Neuronal stem cell (in vitro differentiated cells): ENCODE measurements around the gene SMARCD2.

ENCODE experiments used
- DNase-seq: peaks from one replicate; pipeline ENCODE4 v3.0.0-alpha.2; 2013; ENCODE audit warnings: low spot score
- H2AFZ ChIP-seq: one replicate; pipeline ENCODE4 v1.6.1; 2013; ENCODE audit warnings: mild to moderate bottlenecking, low read length, inconsistent platforms
- H2AK5ac ChIP-seq: 2 replicates; pipeline ENCODE4 v1.6.1; 2013; ENCODE audit warnings: low read depth, mild to moderate bottlenecking, inconsistent platforms, low read length, moderate library complexity, mixed read lengths
- H2BK120ac ChIP-seq: 2 replicates; pipeline ENCODE4 v1.6.1; 2013; ENCODE audit warnings: low read depth, mild to moderate bottlenecking, inconsistent platforms, low read length, moderate library complexity, mixed read lengths
- H2BK12ac ChIP-seq: one replicate; pipeline ENCODE4 v1.6.1; 2013; ENCODE audit warnings: low read length, inconsistent platforms
- H2BK15ac ChIP-seq: 2 replicates; pipeline ENCODE4 v1.6.1; 2013; ENCODE audit warnings: mild to moderate bottlenecking, low read length, inconsistent platforms, mixed read lengths
- H2BK5ac ChIP-seq: one replicate; pipeline ENCODE4 v1.6.1; 2013; ENCODE audit warnings: inconsistent platforms, mild to moderate bottlenecking, low read length, moderate library complexity
- H3K14ac ChIP-seq: one replicate; pipeline ENCODE4 v1.6.1; 2013; ENCODE audit warnings: low read length, inconsistent platforms
- H3K18ac ChIP-seq: 2 replicates; pipeline ENCODE4 v1.6.1; 2013; ENCODE audit warnings: low read length, inconsistent platforms
- H3K23ac ChIP-seq: 2 replicates; pipeline ENCODE4 v1.6.1; 2013; ENCODE audit warnings: low read depth, mild to moderate bottlenecking, mixed read lengths, low read length, inconsistent platforms; ENCODE audit not compliant: poor library complexity
- H3K27ac ChIP-seq: replicated peaks from 3 replicates; pipeline ENCODE4 v1.5.1; 2013; ENCODE audit warnings: low read length, inconsistent platforms
- H3K27me3 ChIP-seq, 3 experiments: 2 replicates each; pipeline ENCODE4 v1.6.1; 2013; ENCODE audit warnings: low read length in 3 of 3, mild to moderate bottlenecking in 2 of 3, inconsistent platforms in 1 of 3, low read depth in 1 of 3, mixed read lengths in 1 of 3, moderate library complexity in 1 of 3; ENCODE audit not compliant: control insufficient read depth in 3 of 3, insufficient read depth in 3 of 3
- H3K36me3 ChIP-seq, 2 donors: replicated peaks in 1 of 2; 2 replicates each; pipeline ENCODE4 v1.6.1; 2013; ENCODE audit warnings: low read length in 2 of 2; ENCODE audit not compliant: control insufficient read depth in 2 of 2, insufficient read depth in 2 of 2
- H3K4ac ChIP-seq: 2 replicates; pipeline ENCODE4 v1.6.1; 2013; ENCODE audit warnings: inconsistent platforms, mild to moderate bottlenecking, low read length, moderate library complexity
- H3K4me1 ChIP-seq, 2 donors: 1 replicate in 1 of 2; 2 replicates in 1 of 2; pipeline ENCODE4 v1.6.1; 2013; ENCODE audit warnings: low read length in 2 of 2, low read depth in 1 of 2; ENCODE audit not compliant: control insufficient read depth in 2 of 2, insufficient read depth in 1 of 2
- H3K4me2 ChIP-seq: one replicate; pipeline ENCODE4 v1.6.1; 2013; ENCODE audit warnings: mild to moderate bottlenecking, low read length, inconsistent platforms; ENCODE audit not compliant: insufficient read depth, poor library complexity, severe bottlenecking
- H3K4me3 ChIP-seq, 2 donors: 2 replicates each; pipeline ENCODE4 v1.5.1; 2013; ENCODE audit warnings: low read length in 2 of 2, mild to moderate bottlenecking in 2 of 2, inconsistent platforms in 1 of 2, moderate library complexity in 1 of 2
- H3K79me1 ChIP-seq: one replicate; pipeline ENCODE4 v1.6.1; 2013; ENCODE audit warnings: low read depth, mild to moderate bottlenecking, inconsistent platforms, low read length, moderate library complexity
- H3K9ac ChIP-seq: one replicate; pipeline ENCODE4 v1.6.1; 2013; ENCODE audit warnings: mild to moderate bottlenecking, low read depth, low read length, inconsistent platforms; ENCODE audit not compliant: poor library complexity
- H3K9me3 ChIP-seq, 2 donors: replicated peaks in 1 of 2; 2 replicates each; pipeline versions ENCODE3 to v1.6.1; 2013; ENCODE audit warnings: low read length in 2 of 2, mild to moderate bottlenecking in 2 of 2, inconsistent platforms in 1 of 2, low read depth in 1 of 2, mixed read lengths in 1 of 2, moderate library complexity in 1 of 2; ENCODE audit not compliant: control insufficient read depth in 2 of 2, insufficient read depth in 1 of 2
- H4K8ac ChIP-seq: one replicate; pipeline ENCODE4 v1.6.1; 2013; ENCODE audit warnings: low read depth, mild to moderate bottlenecking, inconsistent platforms, low read length, moderate library complexity
- H4K91ac ChIP-seq: one replicate; pipeline ENCODE4 v1.6.1; 2013; ENCODE audit warnings: low read length, low read depth, mild to moderate bottlenecking, inconsistent platforms; ENCODE audit not compliant: poor library complexity
- WGBS, 2 donors: extraction: QIAGEN DNeasy Blood & Tissue Kit; methylation state at CpG; one replicate each; pipeline ENCODE4 v1.1.7; 2013; ENCODE audit warnings: missing lambda C conversion rate in 2 of 2, mixed read lengths in 1 of 2; ENCODE audit not compliant: insufficient read length in 2 of 2, insufficient replicate concordance in 1 of 2; ENCODE audit errors: extremely low coverage in 2 of 2; 5-methylcytosine and 5-hydroxymethylcytosine counted together

The SMARCD2 gene

DNA sequence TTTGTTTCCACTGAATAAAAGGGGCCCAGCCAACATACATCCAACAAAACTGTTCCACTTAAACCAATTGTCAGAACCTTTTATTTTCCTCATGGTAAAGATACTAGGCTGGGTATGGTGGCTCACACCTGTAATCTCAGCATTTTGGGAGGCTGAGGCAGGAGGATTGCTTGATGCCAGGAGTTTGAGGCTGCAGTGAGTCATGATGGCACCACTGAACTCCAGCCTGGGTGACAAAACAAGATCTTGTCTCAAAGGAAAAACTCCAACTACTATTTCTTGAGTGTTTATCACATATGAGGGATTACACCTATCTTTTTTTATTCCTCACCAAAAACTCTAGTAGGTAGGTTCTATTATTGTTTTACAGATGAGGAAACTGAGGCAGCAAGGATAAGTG, 19.9 kb downstream of the SMARCD2 start:
- H3K27me3 ChIP-seq, result no peaks in the 10 kb centered on the region
- H3K4ac ChIP-seq, result no peak overlapping the region
- no peak overlapping the region for H3K4me2 ChIP-seq
- H3K36me3 ChIP-seq, result peaks cover 65 to 86% of the 10 kb centered on the region in 2 donors
- no peak overlapping the region for H2BK120ac ChIP-seq
- H3K79me1 ChIP-seq, result peaks cover 6% of the 10 kb centered on the region
- H3K23ac ChIP-seq, result no peak overlapping the region
- H2AK5ac ChIP-seq, result no peak overlapping the region
- H3K4me3 ChIP-seq, result no peak overlapping the region
- no peak for DNase-seq
- no peak overlapping the region for H3K9ac ChIP-seq
- H4K8ac ChIP-seq, result no peak overlapping the region
- H2AFZ ChIP-seq, result no peak overlapping the region
- H2BK5ac ChIP-seq, result no peak overlapping the region
- no peak overlapping the region for H2BK15ac ChIP-seq
- H3K14ac ChIP-seq, result no peak overlapping the region
- H3K18ac ChIP-seq, result no peak overlapping the region
- H3K4me1 ChIP-seq, result peaks cover 2 to 6% of the 10 kb centered on the region in 2 donors
- no peak overlapping the region for H3K27ac ChIP-seq
- no peak overlapping the region for H2BK12ac ChIP-seq
- H4K91ac ChIP-seq, result no peak overlapping the region
- no peaks in the 10 kb centered on the region for H3K9me3 ChIP-seq

GRCh38 chr17:63821804-63822203, 20.7 kb downstream of the SMARCD2 start:
- H3K27ac ChIP-seq, result no peak overlapping the region
- peak overlapping the region; percentile 25 for H3K23ac ChIP-seq
- H3K4me3 ChIP-seq, result no peak overlapping the region
- WGBS, 2 donors, result no CpG with 5 or more reads among the region's 6 CpGs
- no peak overlapping the region for H3K4ac ChIP-seq
- H3K36me3 ChIP-seq, result peaks cover 71 to 93% of the 10 kb centered on the region in 2 donors
- no peak for DNase-seq
- H2AFZ ChIP-seq, result no peak overlapping the region
- H3K4me1 ChIP-seq, result peaks cover 2 to 6% of the 10 kb centered on the region in 2 donors
- no peak overlapping the region for H4K91ac ChIP-seq
- no peak overlapping the region for H3K18ac ChIP-seq
- no peaks in the 10 kb centered on the region for H3K27me3 ChIP-seq
- no peak overlapping the region for H2BK5ac ChIP-seq
- H2BK120ac ChIP-seq, result no peak overlapping the region
- no peak overlapping the region for H3K9ac ChIP-seq
- H2BK12ac ChIP-seq, result no peak overlapping the region
- no peaks in the 10 kb centered on the region for H3K9me3 ChIP-seq
- H3K79me1 ChIP-seq, result peaks cover 6% of the 10 kb centered on the region
- no peak overlapping the region for H3K14ac ChIP-seq
- H4K8ac ChIP-seq, result no peak overlapping the region
- H2BK15ac ChIP-seq, result no peak overlapping the region
- no peak overlapping the region for H2AK5ac ChIP-seq
- H3K4me2 ChIP-seq, result no peak overlapping the region

- Histone ChIP-seq H3K9me3 (no peaks in the 10 kb centered on the region), H4K8ac (no peak overlapping the region), H2AK5ac (no peak overlapping the region), H3K14ac (no peak overlapping the region), H2BK120ac (no peak overlapping the region), H3K79me1 (peaks cover 3% of the 10 kb centered on the region), H3K27me3 (no peaks in the 10 kb centered on the region), H3K4me3 (no peak overlapping the region), H2BK5ac (no peak overlapping the region), H3K9ac (no peak overlapping the region), H3K4me2 (no peak overlapping the region), H3K36me3 (peaks cover 72 to 100% of the 10 kb centered on the region in 2 donors), H3K18ac (no peak overlapping the region), H2BK12ac (no peak overlapping the region), H3K27ac (no peak overlapping the region), H3K23ac (no peak overlapping the region), H3K4ac (no peak overlapping the region), H2AFZ (no peak overlapping the region), H3K4me1 (peaks cover 2 to 3% of the 10 kb centered on the region in 2 donors), H2BK15ac (no peak overlapping the region), H4K91ac (no peak overlapping the region)
- no CpG with 5 or more reads among the region's 10 CpGs for WGBS, 2 donors
- no peak for DNase-seq
These were observed 21.4 kb downstream of the SMARCD2 start for GRCh38 chr17:63820963-63821561.

DNA sequence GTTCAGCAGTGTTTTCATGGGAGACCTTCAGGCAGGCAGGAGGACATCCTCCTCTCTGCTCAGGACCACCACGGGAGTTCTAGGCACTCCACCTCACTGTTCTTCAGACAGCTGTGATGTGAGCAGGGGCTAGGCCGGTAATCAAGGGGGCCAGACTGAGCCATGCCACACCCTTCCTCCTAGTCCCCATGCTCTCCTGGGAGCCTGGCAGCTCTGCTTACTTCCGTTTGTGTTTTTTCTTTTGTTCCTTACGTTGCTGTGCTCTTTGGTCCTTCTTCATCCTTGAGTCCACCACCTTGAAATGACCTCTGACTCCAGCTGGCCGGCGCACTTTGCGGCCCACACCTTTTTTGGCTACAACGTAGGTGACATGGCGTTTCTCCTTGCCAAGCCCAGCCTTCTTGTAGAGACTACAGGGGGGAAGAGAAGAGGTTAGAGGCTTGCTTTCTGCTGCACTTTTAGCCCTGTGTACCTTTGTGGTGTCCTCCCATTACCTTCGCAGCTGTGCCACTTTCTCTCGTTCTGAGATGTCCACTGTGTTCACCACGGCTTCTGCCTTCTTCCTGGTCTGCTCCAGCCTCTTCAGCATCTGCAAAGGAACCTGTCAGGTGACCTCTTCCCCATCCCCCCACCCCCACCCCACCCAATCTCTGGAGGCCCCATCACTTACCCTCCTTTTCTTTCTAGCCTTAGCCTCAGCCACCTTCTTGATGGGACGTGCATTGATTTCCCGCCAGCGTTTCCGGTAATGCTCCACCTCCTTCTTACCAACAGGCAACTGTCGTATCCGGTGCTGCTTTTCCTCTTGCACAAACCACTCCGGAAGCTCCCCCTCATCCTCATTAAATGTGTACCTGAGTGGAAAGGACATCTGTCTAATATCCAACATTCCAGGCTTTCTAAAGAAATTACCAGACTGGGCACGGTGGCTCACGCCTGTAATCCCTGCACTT, 22.6 kb downstream of the SMARCD2 start:
- Histone ChIP-seq H3K14ac (no peak overlapping the region), H3K27ac (no peak overlapping the region), H3K4me1 (no peaks in the 10 kb centered on the region), H2BK15ac (no peak overlapping the region), H2BK120ac (no peak overlapping the region), H3K9ac (no peak overlapping the region), H3K23ac (no peak overlapping the region), H3K4me2 (no peak overlapping the region), H2AFZ (no peak overlapping the region), H3K4ac (no peak overlapping the region), H3K27me3 (no peaks in the 10 kb centered on the region), H4K91ac (no peak overlapping the region), H3K36me3 (peaks cover 74 to 100% of the 10 kb centered on the region in 2 donors), H2BK5ac (no peak overlapping the region), H4K8ac (no peak overlapping the region), H3K9me3 (no peaks in the 10 kb centered on the region), H2BK12ac (no peak overlapping the region), H3K18ac (no peak overlapping the region), H3K4me3 (no peak overlapping the region), H2AK5ac (no peak overlapping the region), H3K79me1 (peaks cover 3% of the 10 kb centered on the region)
- no peak for DNase-seq
- WGBS, 2 donors, result no CpG with 5 or more reads among the region's 21 CpGs
